ENCODE measurements around the gene FOXO1.

Gene FOXO1

GRCh38 chr13:40635315-40635995 is 31.0 kb downstream of the FOXO1 start:
- no peak for DNase-seq (ENCODE audit: low spot score)

GRCh38 chr13:40632915-40633314 is 33.5 kb downstream of the FOXO1 start:
- DNase-seq (ENCODE audit: low spot score), result no peak

GRCh38 chr13:40631605-40632004 is 34.8 kb downstream of the FOXO1 start:
- DNase-seq (ENCODE audit: low spot score), result no peak

- DNase-seq (ENCODE audit: low spot score), result no peak
Measured at GRCh38 chr13:40629678-40630384, 36.6 kb downstream of the FOXO1 start.

GRCh38 chr13:40626977-40627376 is 39.5 kb downstream of the FOXO1 start:
- DNase-seq (ENCODE audit: low spot score), result no peak

GRCh38 chr13:40626561-40626960 is 39.9 kb downstream of the FOXO1 start:
- no peak for DNase-seq (ENCODE audit: low spot score)

GRCh38 chr13:40624986-40625385 is 41.5 kb downstream of the FOXO1 start:
- no peak for DNase-seq (ENCODE audit: low spot score)

- DNase-seq (ENCODE audit: low spot score), result no peak
Measured at GRCh38 chr13:40624383-40624782, 42.1 kb downstream of the FOXO1 start.

- no peak for DNase-seq (ENCODE audit: low spot score)
Measured at GRCh38 chr13:40622761-40623160, 43.7 kb downstream of the FOXO1 start.

GRCh38 chr13:40622246-40622645 is 44.2 kb downstream of the FOXO1 start:
- DNase-seq (ENCODE audit: low spot score), result no peak

GRCh38 chr13:40619479-40619814 is 47.0 kb downstream of the FOXO1 start:
- DNase-seq (ENCODE audit: low spot score), result no peak

GRCh38 chr13:40618581-40619478 is 47.6 kb downstream of the FOXO1 start:
- DNase-seq (ENCODE audit: low spot score), result no peak

- DNase-seq (ENCODE audit: low spot score), result no peak
Measured at GRCh38 chr13:40617801-40618356, 48.6 kb downstream of the FOXO1 start.

- no peak for DNase-seq (ENCODE audit: low spot score)
Measured at GRCh38 chr13:40615619-40616018, 50.8 kb downstream of the FOXO1 start.

GRCh38 chr13:40613914-40614313 is 52.5 kb downstream of the FOXO1 start:
- DNase-seq (ENCODE audit: low spot score), result no peak

GRCh38 chr13:40613192-40613818 is 53.1 kb downstream of the FOXO1 start:
- DNase-seq (ENCODE audit: low spot score), result no peak

- no peak for DNase-seq (ENCODE audit: low spot score)
Measured at GRCh38 chr13:40612041-40612440, 54.4 kb downstream of the FOXO1 start.

- DNase-seq (ENCODE audit: low spot score), result no peak
Measured at GRCh38 chr13:40611635-40612034, 54.8 kb downstream of the FOXO1 start.

- no peak for DNase-seq (ENCODE audit: low spot score)
Measured at GRCh38 chr13:40611004-40611403, 55.4 kb downstream of the FOXO1 start.

- DNase-seq (ENCODE audit: low spot score), result no peak
Measured at GRCh38 chr13:40609972-40610726, 56.3 kb downstream of the FOXO1 start.

GRCh38 chr13:40608308-40608707 is 58.1 kb downstream of the FOXO1 start:
- DNase-seq (ENCODE audit: low spot score), result no peak
